Stimulated activated CD8-positive, alpha-beta memory T cell treated with anti-CD3 and anti-CD28 coated beads, Interleukin-4, amount 100 ng/mL, for 1 hour (primary cell): ENCODE data around the gene KNSTRN.

Experiments used
- DNase-seq, 2 donors: peaks; one replicate each; pipeline ENCODE4 v3.0.0-alpha.2; 2020; ENCODE audit warnings: low read depth in 2 of 2, low spot score in 1 of 2

Gene KNSTRN

DNA sequence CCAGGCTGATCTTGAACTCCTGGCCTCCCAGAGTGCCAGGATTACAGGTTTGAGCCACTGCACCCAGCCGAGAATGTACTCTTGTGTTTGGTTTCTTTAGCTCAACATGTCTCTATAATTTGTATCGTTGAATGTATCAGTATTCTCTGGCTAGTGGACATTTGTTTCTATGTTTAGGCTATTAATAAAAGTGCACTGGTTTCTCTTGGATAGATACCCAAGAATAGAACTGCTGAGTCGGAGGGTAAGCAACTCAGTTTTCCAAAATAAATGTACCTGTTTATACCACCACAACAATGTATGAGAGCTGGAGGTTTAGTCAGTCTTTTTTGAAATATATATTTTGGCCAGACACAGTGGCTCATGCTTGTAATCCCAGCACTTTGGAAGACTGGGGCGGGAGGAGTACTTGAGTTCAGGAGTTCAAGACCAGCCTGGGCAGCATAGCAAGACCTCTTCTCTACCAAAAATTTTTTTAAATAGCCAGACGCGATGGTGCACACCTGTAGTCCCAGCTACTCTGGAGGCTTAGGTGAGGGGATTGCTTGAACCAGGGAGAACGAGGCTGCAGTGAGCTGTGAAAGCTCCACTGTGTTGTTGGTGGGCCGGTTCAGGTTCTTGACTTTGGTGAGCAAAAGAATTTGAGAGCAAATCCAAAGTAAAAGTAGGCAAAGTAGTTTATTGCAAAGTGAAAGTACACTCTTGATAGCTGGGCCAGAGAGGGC, 15.3 kb downstream of the KNSTRN start:
- no peak for DNase-seq

DNA sequence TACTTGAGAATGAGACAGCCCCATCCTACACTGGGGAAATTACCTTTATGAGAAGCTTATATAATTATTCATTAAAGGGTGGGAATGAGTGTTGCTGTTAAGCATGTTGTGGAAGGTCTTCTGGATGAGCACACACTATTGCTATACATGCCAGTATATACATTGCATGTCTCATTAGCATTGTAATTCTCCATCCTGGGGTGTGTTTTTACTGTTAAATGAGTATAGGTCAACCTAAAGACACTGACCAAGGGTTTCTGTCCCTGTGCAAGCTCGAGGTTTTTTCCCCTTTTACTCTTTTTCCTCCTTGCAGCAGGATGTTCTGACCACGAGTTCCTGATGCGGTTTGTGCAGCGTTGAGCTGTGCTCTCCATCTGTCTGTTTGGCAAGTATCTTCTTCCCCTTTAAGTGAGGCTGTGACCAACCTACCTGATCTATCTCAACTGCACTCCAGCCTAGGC, 15.9 kb downstream of the KNSTRN start:
- DNase-seq = no peak

DNA sequence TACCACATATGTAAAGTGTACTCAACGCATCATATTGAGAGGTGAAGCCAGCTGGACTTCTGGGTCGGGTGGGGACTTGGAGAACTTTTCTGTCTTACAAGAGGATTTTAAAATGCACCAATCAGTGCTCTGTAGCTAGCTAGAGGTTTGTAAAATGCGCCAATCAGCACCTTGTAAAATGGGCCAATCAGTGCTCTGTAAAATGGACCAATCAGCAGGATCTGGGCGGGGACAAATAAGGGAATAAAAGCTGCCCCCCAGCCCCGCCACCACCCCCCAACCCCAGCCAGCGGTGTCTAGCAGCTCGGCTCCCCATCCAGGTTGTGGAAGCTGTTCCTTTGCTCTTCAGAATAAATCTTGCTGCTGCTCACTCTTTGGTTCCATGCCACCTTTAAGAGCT, 16.8 kb downstream of the KNSTRN start:
- no peak for DNase-seq

- DNase-seq = peak; percentile 79 to 81
Observed at GRCh38 chr15:40405501-40406381, 23.2 kb downstream of the KNSTRN start, which contains the start of gene IVD. Gene IVD (plus strand): TSS chr15:40405795. CDS start chr15:40405828, 33 bp downstream.

- DNase-seq = no peak
Observed at GRCh38 chr15:40407330-40407990, 24.9 kb downstream of the KNSTRN start.

DNA sequence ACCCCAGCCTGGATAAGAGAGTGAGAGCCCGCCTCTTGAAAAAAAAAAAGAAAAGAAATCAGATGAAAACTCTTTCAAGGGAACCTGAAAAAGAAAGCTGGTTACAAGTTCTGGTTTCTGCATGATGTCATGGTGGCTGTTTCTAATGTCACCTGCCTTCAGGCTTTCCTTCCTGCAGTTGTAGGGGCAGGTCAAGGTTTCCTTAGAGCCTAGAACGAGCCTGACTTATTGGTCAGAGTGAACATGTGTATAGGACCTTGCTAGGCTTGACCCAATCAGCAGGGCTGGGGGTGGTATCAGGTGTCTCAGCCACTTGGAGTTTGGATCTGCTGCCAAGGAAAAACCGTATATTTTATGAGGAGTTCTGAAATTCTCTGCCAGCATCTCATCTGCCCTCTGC, 26.8 kb downstream of the KNSTRN start:
- DNase-seq = no peak

DNA sequence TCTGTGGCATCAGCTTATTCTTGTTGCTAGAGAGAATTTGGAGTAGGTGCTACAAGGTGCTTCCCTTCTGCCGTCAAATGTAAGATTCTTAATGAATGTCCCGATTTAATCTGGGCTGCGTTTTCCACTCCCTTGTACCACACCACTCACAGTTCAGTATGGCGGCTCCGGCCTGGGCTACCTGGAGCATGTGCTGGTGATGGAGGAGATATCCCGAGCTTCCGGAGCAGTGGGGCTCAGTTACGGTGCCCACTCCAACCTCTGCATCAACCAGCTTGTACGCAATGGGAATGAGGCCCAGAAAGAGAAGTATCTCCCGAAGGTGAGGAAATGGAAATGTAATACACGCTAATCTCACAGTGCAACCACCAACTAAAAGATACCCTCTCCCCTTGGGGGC, 28.0 kb downstream of the KNSTRN start:
- DNase-seq = no peak

DNA sequence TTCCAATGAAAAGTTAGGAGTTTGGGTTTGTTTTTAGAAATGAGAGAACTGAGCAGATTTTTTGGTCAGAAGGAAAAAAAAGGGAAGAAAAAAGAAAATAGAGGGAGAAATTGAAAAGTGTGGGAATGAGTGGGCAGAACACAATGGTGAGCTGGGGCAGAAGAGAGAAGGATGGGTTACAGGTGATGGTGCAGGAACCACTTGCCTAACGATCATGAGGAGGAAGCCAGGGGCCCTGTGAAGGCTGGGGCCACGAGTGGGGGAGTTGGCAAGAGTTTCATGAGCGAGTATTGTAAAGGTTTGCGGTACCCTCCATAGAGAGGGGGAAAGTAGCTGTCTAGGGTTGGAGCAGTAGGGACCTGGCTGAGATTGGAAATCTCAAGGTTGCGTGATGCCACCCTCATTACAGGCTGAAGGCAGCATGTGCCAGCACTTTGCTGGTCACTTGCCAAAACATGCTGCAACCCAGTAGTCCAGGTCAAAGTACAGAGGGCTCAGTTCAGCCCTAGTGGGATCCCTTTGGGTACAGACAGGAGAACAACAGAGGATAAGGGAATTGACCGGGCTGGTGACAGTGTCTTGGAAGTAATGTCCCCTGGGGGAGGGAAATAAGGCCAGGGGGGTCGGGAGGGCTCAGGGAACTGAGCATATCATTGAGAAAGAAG, 29.7 kb downstream of the KNSTRN start:
- no peak for DNase-seq

GRCh38 chr15:40413036-40413435, 30.5 kb downstream of the KNSTRN start:
- no peak for DNase-seq

DNA sequence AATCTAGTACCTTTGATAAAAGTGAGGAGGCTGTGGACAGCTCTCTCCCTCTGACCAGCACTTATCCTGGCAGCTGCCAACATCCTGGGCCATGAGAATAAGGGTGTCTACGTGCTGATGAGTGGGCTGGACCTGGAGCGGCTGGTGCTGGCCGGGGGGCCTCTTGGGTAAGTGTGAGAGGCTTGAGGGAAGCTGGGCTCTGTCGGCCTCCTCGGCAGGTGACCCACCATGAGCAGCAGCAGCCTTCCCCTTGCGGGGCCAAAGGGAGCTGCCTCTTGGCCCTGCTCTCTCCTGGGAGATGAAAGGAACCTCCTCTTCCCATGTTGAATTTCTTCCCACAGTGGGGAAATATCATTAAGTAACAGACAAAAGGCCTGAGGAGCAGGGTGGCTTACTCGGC, 32.3 kb downstream of the KNSTRN start:
- DNase-seq = no peak

- DNase-seq = no peak
Observed at GRCh38 chr15:40415226-40415625, 32.7 kb downstream of the KNSTRN start.

- DNase-seq = no peak
Observed at GRCh38 chr15:40416056-40416455, 33.5 kb downstream of the KNSTRN start.

GRCh38 chr15:40418126-40418525, 35.6 kb downstream of the KNSTRN start:
- no peak for DNase-seq

- DNase-seq = no peak
Observed at GRCh38 chr15:40420071-40420713, 37.7 kb downstream of the KNSTRN start.

GRCh38 chr15:40420793-40421192, 38.3 kb downstream of the KNSTRN start:
- no peak for DNase-seq

- peak; percentile 64 to 67 for DNase-seq
Observed at GRCh38 chr15:40421246-40422157, 39.0 kb downstream of the KNSTRN start.

- no peak for DNase-seq
Observed at GRCh38 chr15:40424483-40425115, 42.1 kb downstream of the KNSTRN start.

GRCh38 chr15:40425681-40426080, 43.2 kb downstream of the KNSTRN start:
- DNase-seq = no peak

DNA sequence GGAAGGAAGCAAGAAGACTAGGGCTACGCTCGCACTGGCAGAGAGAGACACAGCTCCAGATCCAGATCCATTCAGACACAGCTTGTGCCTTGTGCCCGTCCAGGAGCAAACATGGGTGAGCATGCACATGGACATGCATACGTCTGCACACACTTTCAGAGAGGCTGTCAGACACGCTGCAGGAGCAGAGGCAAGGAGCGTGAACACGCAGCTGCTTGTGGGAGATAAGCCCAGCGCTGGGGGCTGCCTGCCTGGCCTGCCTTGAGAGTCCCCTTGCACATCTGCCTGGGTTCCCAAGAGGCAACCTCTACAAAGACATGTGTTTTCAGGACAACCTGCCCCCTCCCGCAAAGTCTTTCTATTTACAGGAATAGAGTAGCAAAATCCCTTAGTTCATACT, 44.7 kb downstream of the KNSTRN start:
- DNase-seq = no peak
